PC-3 (cell line): ENCODE data around the gene TPM4. TPM values are rescaled to one million over a fixed set of nuclear protein-coding genes. Genes with fewer than 3 reads are reported as not detected.

Experiments
- ATAC-seq: fragments of 200-7000 bp; cut with Tn5 transposase; 2 replicates; pipeline ENCODE4 v1.9.1; 2020; ENCODE audit warnings: mild to moderate bottlenecking, moderate library complexity
- BruUV-seq: library from RNA; stranded (reverse); fragments of 400-500 nt; replicated peaks from 2 replicates; lab custom pipeline; 2021; lab: Mats Ljungman, UMichigan
- CTCF ChIA-PET: fragments of 300-600 bp; sonication (Branson Sonifier 250); formaldehyde crosslinking; loops from one replicate; lab custom pipeline; 2022; ENCODE audit warnings: antibody characterized with exemption; lab: Charles Lee
- POLR2A ChIA-PET: fragments of 300-600 bp; sonication (Branson Sonifier 250); formaldehyde crosslinking; loops from one replicate; lab custom pipeline; 2022; ENCODE audit warnings: antibody characterized with exemption; ENCODE audit not compliant: unreplicated experiment; lab: Charles Lee
- DNase-seq: peaks from one replicate; pipeline ENCODE4 v3.0.0-alpha.2; 2015
- H2AFZ ChIP-seq: fragments of 300-600 bp; sonication (generic); 2 replicates; pipeline ENCODE4 v1.6.0; 2016; ENCODE audit warnings: antibody characterized with exemption, low read length
- H3F3A ChIP-seq: fragments of 300-600 bp; sonication (generic); one replicate; pipeline ENCODE4 v1.6.0; 2017; ENCODE audit warnings: antibody characterized with exemption, low read length, control low read depth, mild to moderate bottlenecking; ENCODE audit not compliant: unreplicated experiment
- H3K27ac ChIP-seq: fragments of 300-600 bp; sonication (generic); 2 replicates; pipeline ENCODE4 v1.5.1; 2016; ENCODE audit warnings: mild to moderate bottlenecking, low read length
- H3K27me3 ChIP-seq: fragments of 300-600 bp; sonication (generic); 2 replicates; pipeline ENCODE4 v1.6.1; 2016; ENCODE audit warnings: low read length, mixed read lengths
- H3K36me3 ChIP-seq: fragments of 300-600 bp; sonication (generic); 2 replicates; pipeline ENCODE4 v1.6.1; 2016; ENCODE audit warnings: low read depth, mixed run types, low read length, mixed read lengths
- H3K4me1 ChIP-seq: fragments of 300-600 bp; sonication (generic); 2 replicates; pipeline ENCODE4 v1.5.1; 2016; ENCODE audit warnings: low read length; ENCODE audit not compliant: insufficient read depth
- H3K4me2 ChIP-seq: fragments of 300-600 bp; sonication (generic); 2 replicates; pipeline ENCODE4 v1.6.0; 2016; ENCODE audit warnings: low read length
- H3K4me3 ChIP-seq: fragments of 300-600 bp; sonication (generic); 2 replicates; pipeline ENCODE4 v1.5.1; 2016; ENCODE audit warnings: mild to moderate bottlenecking, low read length, mixed read lengths
- H3K79me2 ChIP-seq: fragments of 300-600 bp; sonication (generic); 2 replicates; pipeline ENCODE4 v1.6.1; 2017; ENCODE audit warnings: low read length, mixed read lengths
- H3K9ac ChIP-seq: fragments of 300-600 bp; sonication (generic); 2 replicates; pipeline ENCODE4 v1.6.0; 2016; ENCODE audit warnings: mild to moderate bottlenecking, low read length
- H3K9me2 ChIP-seq: fragments of 300-600 bp; sonication (generic); replicated peaks from 2 replicates; pipeline ENCODE4 v1.6.1; 2016; ENCODE audit warnings: mixed run types, low read length, mixed read lengths
- H3K9me3 ChIP-seq: fragments of 300-600 bp; sonication (generic); 2 replicates; pipeline ENCODE4 v1.6.1; 2016; ENCODE audit warnings: low read length, mixed read lengths
- H4K20me1 ChIP-seq: fragments of 300-600 bp; sonication (generic); 2 replicates; pipeline ENCODE4 v1.6.1; 2016; ENCODE audit warnings: low read length, mixed read lengths
- CTCF ChIP-seq: fragments of 300-600 bp; sonication (generic); conservative IDR thresholded peaks from 2 replicates; pipeline ENCODE4 v1.5.1; 2017; ENCODE audit warnings: antibody characterized with exemption, low read depth, mild to moderate bottlenecking, low read length
- EZH2 ChIP-seq: fragments of 300-600 bp; sonication (generic); IDR thresholded peaks from one replicate; pipeline ENCODE4 v1.6.1; 2017; ENCODE audit warnings: antibody characterized with exemption, mild to moderate bottlenecking, low read length; ENCODE audit not compliant: unreplicated experiment
- EZH2phosphoT487 ChIP-seq: fragments of 300-600 bp; sonication (generic); IDR thresholded peaks from 2 replicates; pipeline ENCODE4 v1.6.1; 2018; ENCODE audit warnings: mild to moderate bottlenecking, antibody characterized with exemption, low read length, borderline replicate concordance
- intact Hi-C: fragments of 100-400 bp; cut with micrococcal nuclease; formaldehyde crosslinking; loops from 2 replicates; pipeline ENCODE4 v1.9.0; 2023
- total RNA-seq: library from RNA; depleted of rRNA; stranded (reverse); fragments of >200 nt; gene quantifications from 2 replicates; pipeline ENCODE4 v1.2.3, GENCODE V29; 2014

TPM4 gene
- total RNA-seq, 1 experiment from 2014 or later = 135 TPM

GRCh38 chr19:16067205-16067938, 8.9 kb upstream of the TPM4 start:
- POLR2A ChIA-PET = interaction anchor here (0.5 to 1.1 kb wide), 5 partner anchors 11 to 966 kb away, joined by 3 to 8 read pairs (median 5); no protein-coding TSS in a partner anchor
- peaks cover 54% of the 10 kb centered on the region for H3K79me2 ChIP-seq

GRCh38 chr19:16068696-16069259, 7.5 kb upstream of the TPM4 start:
- H3K9ac ChIP-seq = peak overlapping the region; percentile 98
- ATAC-seq (no peak), DNase-seq (peak; percentile 31)
- H2AFZ ChIP-seq = no peak overlapping the region
- H3F3A ChIP-seq = peaks cover 7% of the 10 kb centered on the region
- no peaks in the 10 kb centered on the region for H3K9me3 ChIP-seq
- H3K4me1 ChIP-seq = peaks cover 34% of the 10 kb centered on the region
- TF ChIP-seq EZH2 (no peak), EZH2phosphoT487 (no peak), CTCF (no peak)
- H3K27ac ChIP-seq = peak overlapping the region; percentile 98
- intact Hi-C loops = no loop called here
- peak overlapping the region; percentile 86 for H3K4me2 ChIP-seq
- H3K27me3 ChIP-seq = no peaks in the 10 kb centered on the region
- H4K20me1 ChIP-seq = peaks cover 7% of the 10 kb centered on the region; the same call in 1 of the 2 replicates
- BruUV-seq = no TSS peak
- ChIA-PET POLR2A (no interaction called here), CTCF (interaction anchor here (0.6 kb wide), 1 partner anchor 977 kb away, joined by 7 read pairs; no protein-coding TSS in a partner anchor)
- H3K36me3 ChIP-seq = peaks cover 27% of the 10 kb centered on the region
- H3K9me2 ChIP-seq = no peaks in the 10 kb centered on the region
- peaks cover 68% of the 10 kb centered on the region for H3K79me2 ChIP-seq
- peak overlapping the region; percentile 100 for H3K4me3 ChIP-seq

More at GRCh38 chr19:16067205-16067938, 8.9 kb upstream of the TPM4 start:
- no peaks in the 10 kb centered on the region for H3K27me3 ChIP-seq
- DNase-seq = peak; percentile 81
- H3K4me3 ChIP-seq = peak overlapping the region; percentile 100
- no TSS peak for BruUV-seq
- TF ChIP-seq CTCF (no peak), EZH2 (no peak), EZH2phosphoT487 (no peak)
- H2AFZ ChIP-seq = peak overlapping the region; percentile 55
- intact Hi-C loops = no loop called here
- H3K4me2 ChIP-seq = peak overlapping the region; percentile 86
- peaks cover 15% of the 10 kb centered on the region for H3K36me3 ChIP-seq
- H3F3A ChIP-seq = peaks cover 7% of the 10 kb centered on the region
- ATAC-seq = peak; percentile 37
- H3K9me2 ChIP-seq = no peaks in the 10 kb centered on the region
- peak overlapping the region; percentile 98 for H3K27ac ChIP-seq
- CTCF ChIA-PET = interaction anchor here (1.1 kb wide), 1 partner anchor 118 kb away, joined by 5 read pairs; the partner anchor contains the start of gene FAM32A
- peak overlapping the region; percentile 98 for H3K9ac ChIP-seq
- H3K4me1 ChIP-seq = peaks cover 34% of the 10 kb centered on the region
- H4K20me1 ChIP-seq = peaks cover 7% of the 10 kb centered on the region; the same call in 1 of the 2 replicates
- no peaks in the 10 kb centered on the region for H3K9me3 ChIP-seq
